GM19193 (cell line): Measurements from ENCODE around the gene GLIS1.

Experiments used
- POLR2A ChIP-seq: IDR thresholded peaks from 4 replicates; pipeline ENCODE4 v1.6.1; 2011; ENCODE audit not compliant: insufficient read depth, insufficient read length; ENCODE audit errors: extremely low read depth

Gene GLIS1

GRCh38 chr1:53729456-53730223, 9.3 kb downstream of the GLIS1 start:
- TF ChIP-seq POLR2A = no peak

- no peak for TF ChIP-seq POLR2A
Observed at GRCh38 chr1:53728702-53729455, 10.1 kb downstream of the GLIS1 start.

DNA sequence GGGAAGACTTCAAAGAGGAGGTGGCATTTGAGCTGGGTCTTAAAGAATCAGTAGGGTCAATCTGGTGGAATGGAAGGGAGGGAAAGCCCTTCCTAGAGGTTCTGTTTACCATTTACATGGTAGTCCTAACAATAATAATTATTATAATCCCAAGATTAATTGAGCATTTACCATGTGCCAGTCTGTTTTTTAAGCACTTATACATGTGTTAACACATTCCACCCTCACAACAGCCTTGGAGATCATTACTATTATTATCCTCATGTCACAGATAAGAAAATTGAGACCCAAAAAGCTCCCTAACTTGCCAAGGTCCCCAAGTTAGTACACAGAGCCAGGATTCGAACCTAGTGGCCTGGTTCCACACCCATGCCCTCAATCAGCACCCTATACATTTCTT, 10.8 kb downstream of the GLIS1 start:
- TF ChIP-seq POLR2A = no peak

- no peak for TF ChIP-seq POLR2A
Observed at GRCh38 chr1:53727461-53728092, 11.4 kb downstream of the GLIS1 start.

DNA sequence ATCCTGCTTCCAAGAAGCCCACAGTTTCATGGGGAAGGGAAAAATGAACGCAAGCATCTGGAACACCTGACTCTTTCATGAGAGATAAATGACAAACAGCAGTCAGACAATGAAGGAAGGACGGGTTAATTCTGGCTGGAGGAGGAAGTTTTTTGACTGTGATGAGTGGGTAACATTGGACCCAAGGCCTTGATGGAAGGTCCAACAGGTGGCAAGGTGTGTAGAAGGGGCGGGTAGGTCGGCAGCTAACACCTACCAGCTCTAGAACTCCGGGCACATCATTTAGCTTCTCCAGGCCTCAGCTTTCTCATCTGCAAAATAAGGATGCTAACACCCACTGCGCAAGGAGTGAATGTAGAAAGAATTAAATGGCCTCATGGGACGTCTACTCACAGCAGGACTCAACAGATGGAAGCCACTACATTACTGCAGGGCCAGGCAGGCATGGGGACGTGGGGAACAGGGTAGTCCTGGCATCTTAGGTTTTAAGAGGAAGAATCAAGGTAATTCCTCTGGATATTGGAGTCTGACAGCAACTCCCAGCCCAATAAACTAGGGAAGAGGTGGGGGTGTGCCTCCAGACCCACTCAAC, 12.9 kb downstream of the GLIS1 start:
- no peak for TF ChIP-seq POLR2A

- no peak for TF ChIP-seq POLR2A
Observed at GRCh38 chr1:53725238-53725689, 13.7 kb downstream of the GLIS1 start.

DNA sequence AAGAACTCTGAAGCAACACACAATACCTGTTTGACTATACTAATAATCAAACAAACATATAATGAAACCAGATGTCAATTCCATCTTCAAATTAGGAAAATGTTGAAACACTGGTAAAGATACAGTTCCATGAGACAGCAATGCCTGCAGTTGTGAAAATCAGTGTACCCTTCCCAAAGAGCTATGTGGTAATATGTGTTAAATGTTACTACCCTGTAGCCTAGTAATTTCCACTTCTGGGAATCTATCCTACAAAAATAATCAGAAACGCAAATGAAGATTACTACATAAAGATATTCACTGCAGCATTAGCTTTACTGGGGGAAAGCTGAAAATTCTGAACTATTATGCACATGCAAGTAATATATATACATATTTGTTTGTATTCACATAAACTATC, 16.9 kb downstream of the GLIS1 start:
- TF ChIP-seq POLR2A = no peak

- no peak for TF ChIP-seq POLR2A
Observed at GRCh38 chr1:53721088-53721487, 17.9 kb downstream of the GLIS1 start.

- TF ChIP-seq POLR2A = no peak
Observed at GRCh38 chr1:53719469-53719868, 19.5 kb downstream of the GLIS1 start.

DNA sequence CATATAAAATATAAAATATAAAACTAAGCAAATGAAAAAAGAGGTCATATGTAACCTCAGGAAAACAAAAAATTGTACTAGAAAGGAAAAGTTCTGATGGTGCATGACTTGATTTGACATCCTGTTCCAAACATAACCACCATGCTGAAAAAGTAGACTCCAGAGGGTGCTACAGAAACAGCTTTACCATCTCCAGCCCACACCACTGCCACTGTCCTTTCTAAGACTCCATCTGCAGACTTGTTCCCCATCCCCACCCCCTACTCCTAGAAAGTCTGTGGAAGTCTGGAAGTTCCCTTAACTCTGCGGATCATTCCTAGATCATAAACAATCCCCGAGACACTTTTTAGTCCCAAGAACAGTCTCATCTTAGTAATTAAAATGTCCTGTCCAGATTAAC, 20.5 kb downstream of the GLIS1 start:
- TF ChIP-seq POLR2A = no peak

DNA sequence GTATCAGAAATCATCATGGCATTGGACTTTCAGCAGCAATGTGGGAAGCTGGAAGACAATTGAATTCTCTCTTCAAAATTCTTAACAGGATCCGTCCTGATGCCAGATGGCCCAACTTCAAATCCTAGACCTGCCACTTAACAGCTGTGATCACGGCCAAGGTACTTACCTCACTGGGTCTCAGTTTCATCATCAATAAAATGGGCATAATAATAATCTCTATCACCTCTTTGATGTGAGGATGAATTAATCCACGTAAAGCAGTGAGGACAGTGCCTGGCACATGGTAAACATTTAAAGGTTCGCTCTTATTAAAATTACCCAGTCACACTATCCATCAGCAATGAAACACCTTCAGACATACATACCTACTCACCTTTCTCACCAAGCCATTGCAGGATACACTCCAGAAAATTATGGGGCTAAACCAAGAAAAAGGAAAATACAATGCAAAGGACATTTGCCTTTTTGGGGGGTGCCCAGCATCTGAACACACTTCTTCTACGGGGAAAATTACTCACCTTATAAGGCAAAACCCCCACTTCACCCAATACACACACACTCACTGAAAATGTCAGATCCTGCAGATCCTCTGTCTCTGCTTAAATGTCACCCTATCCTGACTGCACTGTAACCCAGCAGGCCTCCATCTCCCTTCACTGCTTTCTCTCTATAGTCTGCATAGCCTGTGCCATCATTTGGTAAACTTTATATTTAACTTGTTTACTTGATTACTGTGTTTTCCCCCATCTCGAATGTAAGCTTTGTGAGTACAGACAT, 21.7 kb downstream of the GLIS1 start:
- no peak for TF ChIP-seq POLR2A

- no peak for TF ChIP-seq POLR2A
Observed at GRCh38 chr1:53716150-53716549, 22.8 kb downstream of the GLIS1 start.

- TF ChIP-seq POLR2A = no peak
Observed at GRCh38 chr1:53715478-53715877, 23.5 kb downstream of the GLIS1 start.

GRCh38 chr1:53712276-53712675, 26.7 kb downstream of the GLIS1 start:
- no peak for TF ChIP-seq POLR2A
